Type B pancreatic cell (in vitro differentiated cells): Measurements from ENCODE around the gene YIF1B. TPM values are rescaled to one million over a fixed set of nuclear protein-coding genes. Genes with fewer than 3 reads are reported as not detected.

Source experiments
- DNase-seq: peaks from one replicate; pipeline ENCODE4 v3.0.0; 2021; ENCODE audit warnings: mixed read lengths; ENCODE audit not compliant: unreplicated experiment; ENCODE audit errors: extremely low spot score
- H3K27ac Mint-ChIP-seq: 2 replicates; pipeline ENCODE4 v1.8.0; 2021; ENCODE audit warnings: mild to moderate bottlenecking, mixed read lengths
- H3K27me3 Mint-ChIP-seq: 2 replicates; pipeline ENCODE4 v1.8.0; 2021; ENCODE audit warnings: mixed read lengths
- H3K36me3 Mint-ChIP-seq: 2 replicates; pipeline ENCODE4 v1.8.0; 2021; ENCODE audit warnings: mixed read lengths
- H3K4me1 Mint-ChIP-seq: one replicate; pipeline ENCODE4 v1.8.0; 2021; ENCODE audit warnings: mixed read lengths; ENCODE audit not compliant: unreplicated experiment
- H3K4me3 Mint-ChIP-seq: 2 replicates; pipeline ENCODE4 v1.8.0; 2021; ENCODE audit warnings: mild to moderate bottlenecking, mixed read lengths
- H3K9me3 Mint-ChIP-seq: 2 replicates; pipeline ENCODE4 v1.8.0; 2021; ENCODE audit warnings: mixed read lengths
- CTCF ChIP-seq: fragments of 200-600 bp; sonication (generic); conservative IDR thresholded peaks from 2 replicates; pipeline ENCODE4 v1.5.0; 2021; ENCODE audit warnings: antibody characterized with exemption, mild to moderate bottlenecking
- total RNA-seq: library from RNA; stranded (reverse); gene quantifications from 2 replicates; pipeline ENCODE4 v1.2.1, GENCODE V29; 2021; ENCODE audit warnings: low replicate concordance

YIF1B gene
- total RNA-seq, 1 donor from 2014 or later, result 41.0 TPM

- Mint-ChIP-seq H3K36me3 (no peaks in the 10 kb centered on the region), H3K4me1 (peaks cover 24% of the 10 kb centered on the region), H3K27me3 (no peaks in the 10 kb centered on the region), H3K4me3 (peak overlapping the region; percentile 23), H3K27ac (peak overlapping the region; percentile 79), H3K9me3 (no peaks in the 10 kb centered on the region)
- TF ChIP-seq CTCF, result no peak
- no peak for DNase-seq
Observed at GRCh38 chr19:38277549-38277948, 38.2 kb downstream of the YIF1B start.

GRCh38 chr19:38276942-38277517, 38.7 kb downstream of the YIF1B start:
- DNase-seq, result no peak
- H3K4me3 Mint-ChIP-seq, result peak overlapping the region; percentile 23
- H3K9me3 Mint-ChIP-seq, result no peaks in the 10 kb centered on the region
- H3K4me1 Mint-ChIP-seq, result peaks cover 27% of the 10 kb centered on the region
- H3K27ac Mint-ChIP-seq, result peak overlapping the region; percentile 79
- H3K27me3 Mint-ChIP-seq, result no peaks in the 10 kb centered on the region
- TF ChIP-seq CTCF, result no peak
- H3K36me3 Mint-ChIP-seq, result peaks cover 3% of the 10 kb centered on the region

GRCh38 chr19:38274739-38275138, 41.0 kb downstream of the YIF1B start:
- TF ChIP-seq CTCF, result no peak
- DNase-seq, result no peak
- Mint-ChIP-seq H3K4me1 (peaks cover 39% of the 10 kb centered on the region), H3K36me3 (peaks cover 7% of the 10 kb centered on the region), H3K27me3 (no peaks in the 10 kb centered on the region), H3K4me3 (no peak overlapping the region), H3K9me3 (no peaks in the 10 kb centered on the region), H3K27ac (peak overlapping the region; percentile 32)

- no peak for TF ChIP-seq CTCF
- Mint-ChIP-seq H3K4me1 (peaks cover 39% of the 10 kb centered on the region), H3K27ac (peak overlapping the region; percentile 80), H3K27me3 (no peaks in the 10 kb centered on the region), H3K4me3 (peak overlapping the region; percentile 72), H3K9me3 (no peaks in the 10 kb centered on the region), H3K36me3 (peaks cover 7% of the 10 kb centered on the region)
- no peak for DNase-seq
Observed at GRCh38 chr19:38273499-38273898, 42.2 kb downstream of the YIF1B start.

- peaks cover 55% of the 10 kb centered on the region for H3K4me1 Mint-ChIP-seq
- H3K27me3 Mint-ChIP-seq, result no peaks in the 10 kb centered on the region
- DNase-seq, result no peak
- H3K27ac Mint-ChIP-seq, result peak overlapping the region; percentile 83
- TF ChIP-seq CTCF, result no peak
- no peaks in the 10 kb centered on the region for H3K9me3 Mint-ChIP-seq
- peak overlapping the region; percentile 35 for H3K4me3 Mint-ChIP-seq
- H3K36me3 Mint-ChIP-seq, result peaks cover 7% of the 10 kb centered on the region
Observed at GRCh38 chr19:38270587-38271167, 45.1 kb downstream of the YIF1B start.
